ENCODE measurements around the gene ARMH4. TPM values are rescaled to one million over a fixed set of nuclear protein-coding genes. Genes with fewer than 3 reads are reported as not detected.

The ARMH4 gene
- total and polyA plus RNA-seq, 9 donors, result 4.6 to 22.5 (median 16.5) TPM

DNA sequence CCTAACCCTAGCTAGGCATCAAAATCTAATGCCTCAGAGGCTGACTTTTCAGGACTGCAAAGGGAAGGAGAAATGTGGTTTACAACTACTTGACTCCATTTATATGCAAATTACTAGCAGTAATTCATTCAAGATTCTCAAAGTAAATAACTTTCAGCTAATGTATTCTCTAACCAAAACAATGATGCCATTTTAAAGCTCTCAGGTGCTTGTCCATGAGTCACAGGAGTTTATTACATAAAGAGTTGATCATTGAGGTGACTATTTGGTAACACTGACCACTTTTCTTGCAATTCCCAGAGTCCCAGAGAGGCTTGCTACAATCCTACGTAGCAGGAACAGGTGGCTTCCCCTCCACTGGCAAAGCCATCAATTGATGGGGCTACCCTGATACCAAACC is 177.1 kb downstream of the ARMH4 start:
- 63 to 71% (median 70%) methylated on average over 1 of the region's 1 CpG for WGBS, 3 donors

DNA sequence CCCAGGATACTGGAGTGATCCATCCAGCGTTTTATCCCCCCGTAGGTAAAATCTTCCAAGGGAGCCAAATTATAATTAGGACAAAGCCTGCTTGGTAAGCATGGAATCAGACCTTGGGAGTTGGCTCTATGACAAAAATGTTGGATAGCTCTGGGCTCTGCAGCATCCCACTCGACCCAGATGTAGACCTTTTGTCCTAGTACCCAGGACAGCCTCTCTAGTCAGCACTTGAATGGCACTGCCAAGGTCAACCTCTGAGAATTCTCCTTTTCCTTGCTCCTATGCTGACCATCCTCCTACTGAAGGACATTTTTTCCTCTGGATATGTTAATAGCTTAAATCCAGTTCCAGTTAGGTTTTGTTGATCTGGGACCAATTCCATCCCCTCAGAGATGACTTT is 181.4 kb downstream of the ARMH4 start:
- TF ChIP-seq, protein P1, sequence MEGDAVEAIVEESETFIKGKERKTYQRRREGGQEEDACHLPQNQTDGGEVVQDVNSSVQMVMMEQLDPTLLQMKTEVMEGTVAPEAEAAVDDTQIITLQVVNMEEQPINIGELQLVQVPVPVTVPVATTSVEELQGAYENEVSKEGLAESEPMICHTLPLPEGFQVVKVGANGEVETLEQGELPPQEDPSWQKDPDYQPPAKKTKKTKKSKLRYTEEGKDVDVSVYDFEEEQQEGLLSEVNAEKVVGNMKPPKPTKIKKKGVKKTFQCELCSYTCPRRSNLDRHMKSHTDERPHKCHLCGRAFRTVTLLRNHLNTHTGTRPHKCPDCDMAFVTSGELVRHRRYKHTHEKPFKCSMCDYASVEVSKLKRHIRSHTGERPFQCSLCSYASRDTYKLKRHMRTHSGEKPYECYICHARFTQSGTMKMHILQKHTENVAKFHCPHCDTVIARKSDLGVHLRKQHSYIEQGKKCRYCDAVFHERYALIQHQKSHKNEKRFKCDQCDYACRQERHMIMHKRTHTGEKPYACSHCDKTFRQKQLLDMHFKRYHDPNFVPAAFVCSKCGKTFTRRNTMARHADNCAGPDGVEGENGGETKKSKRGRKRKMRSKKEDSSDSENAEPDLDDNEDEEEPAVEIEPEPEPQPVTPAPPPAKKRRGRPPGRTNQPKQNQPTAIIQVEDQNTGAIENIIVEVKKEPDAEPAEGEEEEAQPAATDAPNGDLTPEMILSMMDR (IDR thresholded peaks at IDR 0.05), result no peak
- no peak for TF ChIP-seq EP300 (IDR thresholded peaks at IDR 0.05)
- DNase-seq, result no peak
- intact Hi-C loops (cut with DNase I), result no loop called here
- no peaks in the 10 kb centered on the region for H3K27me3 ChIP-seq
- WGBS, 3 donors, result 12 to 21% (median 16%) methylated on average over 3 of the region's 3 CpGs
- H3K9me3 ChIP-seq, result no peaks in the 10 kb centered on the region
- H3K4me3 ChIP-seq, result no peak overlapping the region
- no peaks in the 10 kb centered on the region for H3K4me1 ChIP-seq (ENCODE audit: insufficient read depth)
- no peak overlapping the region for H3K27ac ChIP-seq
- H3K36me3 ChIP-seq, result no peaks in the 10 kb centered on the region

More for the DNA sequence above, 177.1 kb downstream of the ARMH4 start:
- Histone ChIP-seq H3K27me3 (no peaks in the 10 kb centered on the region), H3K4me1 (ENCODE audit: insufficient read depth) (no peaks in the 10 kb centered on the region), H3K9me3 (no peaks in the 10 kb centered on the region), H3K36me3 (no peaks in the 10 kb centered on the region), H3K4me3 (no peak overlapping the region), H3K27ac (no peak overlapping the region)
- DNase-seq, result no peak
- intact Hi-C loops (cut with DNase I), result no loop called here
- TF ChIP-seq POLR2A (IDR thresholded peaks at IDR 0.05) (no peak), EP300 (IDR thresholded peaks at IDR 0.05) (no peak)
- TF ChIP-seq, protein P1 (IDR thresholded peaks at IDR 0.05), result no peak

DNA sequence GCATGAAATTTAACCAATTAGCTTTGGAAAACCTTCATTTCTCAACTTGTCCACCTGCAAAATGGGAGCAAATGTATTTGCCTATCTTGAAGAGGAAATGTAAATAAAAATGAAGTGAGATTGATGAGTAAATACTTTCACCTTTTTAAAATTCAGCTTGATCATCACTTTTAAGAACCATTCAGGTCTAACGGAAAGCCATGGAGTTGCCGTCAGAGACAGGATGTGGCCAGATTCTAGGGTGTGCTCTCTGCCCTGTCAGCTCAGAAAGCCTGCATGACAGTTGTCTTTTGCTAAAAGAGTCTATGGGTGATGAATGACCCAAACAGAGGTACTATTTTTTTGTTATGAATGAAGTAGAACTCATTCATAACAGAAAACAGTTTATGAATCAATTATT is 181.8 kb downstream of the ARMH4 start:
- no peak overlapping the region for H3K27ac ChIP-seq
- H3K36me3 ChIP-seq, result no peaks in the 10 kb centered on the region
- DNase-seq, result no peak
- H3K27me3 ChIP-seq, result no peaks in the 10 kb centered on the region
- TF ChIP-seq EP300 (IDR thresholded peaks at IDR 0.05) (no peak), POLR2A (IDR thresholded peaks at IDR 0.05) (no peak)
- TF ChIP-seq, protein P1 (IDR thresholded peaks at IDR 0.05), result no peak
- 83 to 88% (median 86%) methylated on average over 2 of the region's 2 CpGs for WGBS, 3 donors
- H3K4me1 ChIP-seq (ENCODE audit: insufficient read depth), result no peaks in the 10 kb centered on the region
- intact Hi-C loops (cut with DNase I), result no loop called here
- no peak overlapping the region for H3K4me3 ChIP-seq
- no peaks in the 10 kb centered on the region for H3K9me3 ChIP-seq

DNA sequence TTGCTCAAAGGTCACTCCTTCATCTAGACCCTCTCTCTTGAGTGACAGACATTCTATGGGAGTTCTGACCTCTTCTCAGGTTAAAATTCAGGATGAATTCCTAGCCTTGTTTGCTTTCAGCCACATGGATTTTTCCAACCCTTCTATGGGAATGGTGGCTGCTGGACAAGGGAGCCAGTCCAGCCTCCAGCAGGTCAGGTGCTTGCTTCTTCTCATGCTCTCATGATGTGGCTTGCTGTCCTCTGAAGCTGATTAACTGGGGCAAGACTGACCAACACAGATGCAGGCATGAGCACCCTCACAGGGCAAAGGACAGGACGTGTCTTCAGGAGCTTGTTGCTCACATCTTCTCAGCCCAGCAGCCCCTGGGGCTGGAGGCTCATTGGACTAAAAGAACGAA is 188.9 kb downstream of the ARMH4 start:
- no peaks in the 10 kb centered on the region for H3K9me3 ChIP-seq
- H3K27ac ChIP-seq, result no peak overlapping the region
- no peaks in the 10 kb centered on the region for H3K27me3 ChIP-seq
- intact Hi-C loops (cut with DNase I), result no loop called here
- peaks cover 5% of the 10 kb centered on the region for H3K4me1 ChIP-seq (ENCODE audit: insufficient read depth)
- DNase-seq, result no peak
- H3K36me3 ChIP-seq, result no peaks in the 10 kb centered on the region
- 73 to 88% (median 83%) methylated on average over 2 of the region's 2 CpGs for WGBS, 3 donors
- TF ChIP-seq, protein P1 (IDR thresholded peaks at IDR 0.05), result no peak
- TF ChIP-seq EP300 (IDR thresholded peaks at IDR 0.05) (no peak), POLR2A (IDR thresholded peaks at IDR 0.05) (no peak)
- H3K4me3 ChIP-seq, result no peak overlapping the region

Data from ovary (tissue), 9 donors.